Astrocyte (in vitro differentiated cells and primary cell): ENCODE measurements around the gene ENO2. TPM values are rescaled to one million over a fixed set of nuclear protein-coding genes. Genes with fewer than 3 reads are reported as not detected.

Experiments used
- DNase-seq: peaks from one replicate; pipeline ENCODE4 v3.0.0-alpha.2; 2010; ENCODE audit warnings: low read depth
- FAIRE-seq: peaks from 2 replicates; lab custom pipeline; 2011; peaks lifted over from hg19 to GRCh38; lab: Jason Lieb, UNC
- H2AFZ ChIP-seq: 2 replicates; pipeline ENCODE4 v1.6.0; 2012; ENCODE audit warnings: low read depth, low read length, inconsistent platforms
- H3K27ac ChIP-seq: 2 replicates; pipeline ENCODE4 v1.5.1; 2011; ENCODE audit warnings: low read depth, low read length, inconsistent platforms
- H3K27me3 ChIP-seq: 2 replicates; pipeline ENCODE4 v1.6.0; 2011; ENCODE audit warnings: low read length, inconsistent platforms; ENCODE audit not compliant: insufficient read depth
- H3K36me3 ChIP-seq: 2 replicates; pipeline ENCODE4 v1.5.1; 2011; ENCODE audit warnings: low read length, inconsistent platforms; ENCODE audit not compliant: insufficient read depth
- H3K4me1 ChIP-seq: 2 replicates; pipeline ENCODE4 v1.5.1; 2011; ENCODE audit warnings: low read length, inconsistent platforms; ENCODE audit not compliant: insufficient read depth
- H3K4me2 ChIP-seq: 2 replicates; pipeline ENCODE4 v1.6.0; 2012; ENCODE audit warnings: low read length, inconsistent platforms
- H3K4me3 ChIP-seq: 2 replicates; pipeline ENCODE4 v1.5.1; 2011; ENCODE audit warnings: low read depth, mild to moderate bottlenecking, low read length, inconsistent platforms; ENCODE audit not compliant: insufficient read depth
- H3K79me2 ChIP-seq: 2 replicates; pipeline ENCODE4 v1.6.0; 2012; ENCODE audit warnings: mild to moderate bottlenecking, low read length, inconsistent platforms; ENCODE audit not compliant: insufficient read depth
- H3K9ac ChIP-seq: 2 replicates; pipeline ENCODE4 v1.6.0; 2012; ENCODE audit warnings: mild to moderate bottlenecking, low read length, inconsistent platforms
- H3K9me3 ChIP-seq: 2 replicates; pipeline ENCODE4 v1.5.1; 2012; ENCODE audit warnings: low read depth, mild to moderate bottlenecking, low read length, inconsistent platforms; ENCODE audit not compliant: insufficient read depth
- H4K20me1 ChIP-seq: 2 replicates; pipeline ENCODE4 v1.6.0; 2012; ENCODE audit warnings: low read length, inconsistent platforms; ENCODE audit not compliant: insufficient read depth
- H3K27ac Mint-ChIP-seq: one replicate; pipeline ENCODE4 v1.8.0; 2021; ENCODE audit warnings: mild to moderate bottlenecking, mixed read lengths; ENCODE audit not compliant: unreplicated experiment
- H3K27me3 Mint-ChIP-seq: one replicate; pipeline ENCODE4 v1.8.0; 2021; ENCODE audit warnings: low read depth, mixed read lengths; ENCODE audit not compliant: unreplicated experiment
- H3K36me3 Mint-ChIP-seq: one replicate; pipeline ENCODE4 v1.8.0; 2021; ENCODE audit warnings: low read depth, mixed read lengths; ENCODE audit not compliant: unreplicated experiment
- H3K4me1 Mint-ChIP-seq: one replicate; pipeline ENCODE4 v1.8.0; 2021; ENCODE audit warnings: low read depth, mixed read lengths; ENCODE audit not compliant: unreplicated experiment
- H3K4me3 Mint-ChIP-seq: one replicate; pipeline ENCODE4 v1.8.0; 2021; ENCODE audit warnings: mild to moderate bottlenecking, moderate library complexity, mixed read lengths; ENCODE audit not compliant: unreplicated experiment
- H3K9me3 Mint-ChIP-seq: one replicate; pipeline ENCODE4 v1.8.0; 2021; ENCODE audit warnings: mild to moderate bottlenecking, mixed read lengths; ENCODE audit not compliant: unreplicated experiment
- EZH2 ChIP-seq: IDR thresholded peaks from 2 replicates; pipeline ENCODE4 v1.6.1; 2012; ENCODE audit warnings: mild to moderate bottlenecking, low read length, inconsistent platforms; ENCODE audit not compliant: insufficient read depth
- total RNA-seq: library from RNA; stranded (reverse); gene quantifications from 2 replicates; pipeline ENCODE4 v1.2.1, GENCODE V29; 2021
- TF ChIP-seq, protein P1 (sequence below): IDR thresholded peaks from 2 replicates; pipeline ENCODE4 v1.5.1; 2011; ENCODE audit warnings: low read depth, mild to moderate bottlenecking, inconsistent platforms, low read length, moderate library complexity; ENCODE audit not compliant: insufficient read depth

ENO2 gene
- total RNA-seq, 1 donor from 2014 or later, result 46.4 TPM

- Mint-ChIP-seq H3K27me3 (no peaks in the 10 kb centered on the region), H3K4me1 (no peaks in the 10 kb centered on the region), H3K9me3 (no peaks in the 10 kb centered on the region), H3K27ac (no peak overlapping the region), H3K4me3 (no peak overlapping the region), H3K36me3 (peaks cover 3% of the 10 kb centered on the region)
- no peaks in the 10 kb centered on the region for H3K27me3 ChIP-seq
- H4K20me1 ChIP-seq, result no peaks in the 10 kb centered on the region
- H2AFZ ChIP-seq, result no peak overlapping the region
- no peaks in the 10 kb centered on the region for H3K79me2 ChIP-seq
- no peak for DNase-seq
- H3K9ac ChIP-seq, result no peak overlapping the region
- TF ChIP-seq, protein P1, sequence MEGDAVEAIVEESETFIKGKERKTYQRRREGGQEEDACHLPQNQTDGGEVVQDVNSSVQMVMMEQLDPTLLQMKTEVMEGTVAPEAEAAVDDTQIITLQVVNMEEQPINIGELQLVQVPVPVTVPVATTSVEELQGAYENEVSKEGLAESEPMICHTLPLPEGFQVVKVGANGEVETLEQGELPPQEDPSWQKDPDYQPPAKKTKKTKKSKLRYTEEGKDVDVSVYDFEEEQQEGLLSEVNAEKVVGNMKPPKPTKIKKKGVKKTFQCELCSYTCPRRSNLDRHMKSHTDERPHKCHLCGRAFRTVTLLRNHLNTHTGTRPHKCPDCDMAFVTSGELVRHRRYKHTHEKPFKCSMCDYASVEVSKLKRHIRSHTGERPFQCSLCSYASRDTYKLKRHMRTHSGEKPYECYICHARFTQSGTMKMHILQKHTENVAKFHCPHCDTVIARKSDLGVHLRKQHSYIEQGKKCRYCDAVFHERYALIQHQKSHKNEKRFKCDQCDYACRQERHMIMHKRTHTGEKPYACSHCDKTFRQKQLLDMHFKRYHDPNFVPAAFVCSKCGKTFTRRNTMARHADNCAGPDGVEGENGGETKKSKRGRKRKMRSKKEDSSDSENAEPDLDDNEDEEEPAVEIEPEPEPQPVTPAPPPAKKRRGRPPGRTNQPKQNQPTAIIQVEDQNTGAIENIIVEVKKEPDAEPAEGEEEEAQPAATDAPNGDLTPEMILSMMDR, result no peak
- TF ChIP-seq EZH2, result no peak
- H3K4me3 ChIP-seq, result no peak overlapping the region
- H3K36me3 ChIP-seq, result no peaks in the 10 kb centered on the region
- no peaks in the 10 kb centered on the region for H3K9me3 ChIP-seq
- peaks cover 12% of the 10 kb centered on the region for H3K4me1 ChIP-seq
- no peak overlapping the region for H3K4me2 ChIP-seq
- H3K27ac ChIP-seq, result no peak overlapping the region
- FAIRE-seq, result no peak
Measured at GRCh38 chr12:6894321-6894720, 20.1 kb upstream of the ENO2 start.

DNA sequence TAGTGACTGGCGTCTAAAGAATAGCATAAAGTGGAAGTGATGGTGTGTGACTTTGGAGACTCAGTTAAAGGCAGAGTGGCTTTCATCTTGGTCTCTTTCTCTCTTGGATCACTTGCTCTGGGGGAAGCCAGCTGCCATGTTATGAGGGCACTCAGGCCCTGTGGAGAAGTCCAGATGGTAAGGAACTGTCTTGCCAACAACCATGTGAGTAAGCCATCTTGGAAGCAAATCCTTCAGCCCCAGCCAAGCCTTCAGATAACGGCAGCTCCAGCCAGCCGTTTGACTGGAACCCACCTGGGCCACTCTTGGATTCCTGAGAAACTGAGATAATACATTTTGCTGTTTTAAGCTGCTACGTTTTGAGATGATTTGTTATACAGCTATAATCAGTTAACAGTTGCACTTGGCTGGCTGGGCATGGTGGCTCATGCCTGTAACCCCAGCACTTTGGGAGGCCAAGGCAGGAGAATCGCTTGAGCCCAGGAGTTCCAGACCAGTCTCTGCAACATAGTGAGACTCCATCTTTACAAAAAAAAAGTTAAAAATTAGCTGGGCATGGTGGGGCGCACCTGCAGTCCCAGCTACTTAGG lies 17.4 kb upstream of the ENO2 start:
- Histone ChIP-seq H3K79me2 (no peaks in the 10 kb centered on the region), H3K36me3 (no peaks in the 10 kb centered on the region), H2AFZ (no peak overlapping the region), H3K4me3 (no peak overlapping the region), H3K4me1 (no peaks in the 10 kb centered on the region), H3K9ac (no peak overlapping the region), H4K20me1 (no peaks in the 10 kb centered on the region), H3K27me3 (no peaks in the 10 kb centered on the region), H3K4me2 (no peak overlapping the region), H3K9me3 (no peaks in the 10 kb centered on the region), H3K27ac (no peak overlapping the region)
- TF ChIP-seq EZH2, result no peak
- TF ChIP-seq, protein P1, result no peak
- no peak for FAIRE-seq
- H3K4me3 Mint-ChIP-seq, result no peak overlapping the region
- no peaks in the 10 kb centered on the region for H3K27me3 Mint-ChIP-seq
- H3K36me3 Mint-ChIP-seq, result peaks cover 3% of the 10 kb centered on the region
- no peaks in the 10 kb centered on the region for H3K9me3 Mint-ChIP-seq
- DNase-seq, result no peak
- H3K4me1 Mint-ChIP-seq, result no peaks in the 10 kb centered on the region
- no peak overlapping the region for H3K27ac Mint-ChIP-seq

- no peak for FAIRE-seq
- no peaks in the 10 kb centered on the region for H3K27me3 Mint-ChIP-seq
- no peaks in the 10 kb centered on the region for H3K36me3 ChIP-seq
Measured at GRCh38 chr12:6899427-6899826, 15.0 kb upstream of the ENO2 start.

More at GRCh38 chr12:6899427-6899826, 15.0 kb upstream of the ENO2 start:
- TF ChIP-seq EZH2, result no peak
- TF ChIP-seq, protein P1, result no peak
- H3K4me3 Mint-ChIP-seq, result no peak overlapping the region
- no peaks in the 10 kb centered on the region for H3K9me3 ChIP-seq
- H3K27me3 ChIP-seq, result no peaks in the 10 kb centered on the region
- H3K4me2 ChIP-seq, result no peak overlapping the region
- H3K4me3 ChIP-seq, result no peak overlapping the region
- no peaks in the 10 kb centered on the region for H3K9me3 Mint-ChIP-seq
- H4K20me1 ChIP-seq, result no peaks in the 10 kb centered on the region
- H3K4me1 Mint-ChIP-seq, result no peaks in the 10 kb centered on the region
- H2AFZ ChIP-seq, result no peak overlapping the region
- H3K9ac ChIP-seq, result no peak overlapping the region
- H3K36me3 Mint-ChIP-seq, result no peaks in the 10 kb centered on the region
- no peak overlapping the region for H3K27ac Mint-ChIP-seq
- DNase-seq, result no peak
- no peaks in the 10 kb centered on the region for H3K4me1 ChIP-seq
- H3K79me2 ChIP-seq, result no peaks in the 10 kb centered on the region
- no peak overlapping the region for H3K27ac ChIP-seq
